HepG2 (cell line): Measurements from ENCODE around the gene FIS1. TPM values are rescaled to one million over a fixed set of nuclear protein-coding genes. Genes with fewer than 3 reads are reported as not detected.

ENCODE experiments used
- BCL6 ChIP-seq: IDR thresholded peaks from 2 replicates; pipeline ENCODE4 v1.6.1; 2016; ENCODE audit warnings: missing genetic modification reagents, missing compliant biosample characterization
- CEBPB ChIP-seq: IDR thresholded peaks from 2 replicates; pipeline ENCODE4 v1.6.1; 2011; ENCODE audit warnings: low read depth, low read length, improper control_type of control experiment, borderline replicate concordance
- EED ChIP-seq: sonication (generic); formaldehyde crosslinking; IDR thresholded peaks from 2 replicates; pipeline ENCODE4 v1.5.0; 2020; ENCODE audit warnings: mild to moderate bottlenecking, missing genetic modification reagents
- FOXC1 ChIP-seq: sonication (generic); formaldehyde crosslinking; IDR thresholded peaks from 2 replicates; pipeline ENCODE4 v1.8.0; 2022; ENCODE audit warnings: mild to moderate bottlenecking, missing genetic modification reagents, borderline replicate concordance
- FOXK2 ChIP-seq: fragments of 450-650 bp; IDR thresholded peaks from 2 replicates; pipeline ENCODE4 v1.6.1; 2016
- HOXA9 ChIP-seq: sonication (generic); formaldehyde crosslinking; IDR thresholded peaks from 2 replicates; pipeline ENCODE4 v1.8.1; 2022; ENCODE audit warnings: missing genetic modification reagents, mild to moderate bottlenecking, moderate library complexity, borderline replicate concordance
- KDM3A ChIP-seq: IDR thresholded peaks from 2 replicates; pipeline ENCODE4 v1.6.1; 2018; ENCODE audit warnings: low read depth, missing compliant biosample characterization
- MTA1 ChIP-seq: sonication (generic); formaldehyde crosslinking; IDR thresholded peaks from 2 replicates; pipeline ENCODE4 v1.4.0; 2020; ENCODE audit warnings: missing genetic modification reagents, mild to moderate bottlenecking, borderline replicate concordance
- MXI1 ChIP-seq: IDR thresholded peaks from 3 replicates; pipeline ENCODE4 v1.6.1; 2012; ENCODE audit warnings: low read depth, low read length, inconsistent platforms, borderline replicate concordance
- NAIF1 ChIP-seq: sonication (generic); formaldehyde crosslinking; IDR thresholded peaks from 2 replicates; pipeline ENCODE4 v1.5.0; 2020; ENCODE audit warnings: mild to moderate bottlenecking, missing genetic modification reagents, borderline replicate concordance
- SALL2 ChIP-seq: sonication (generic); formaldehyde crosslinking; IDR thresholded peaks from 2 replicates; pipeline ENCODE4 v1.8.1; 2023; ENCODE audit warnings: mild to moderate bottlenecking, missing genetic modification reagents, inconsistent platforms
- SIN3A ChIP-seq: IDR thresholded peaks from 2 replicates; pipeline ENCODE4 v1.6.1; 2011; ENCODE audit warnings: low read depth, mild to moderate bottlenecking, control low read depth, low read length, borderline replicate concordance
- TOE1 ChIP-seq: sonication (generic); formaldehyde crosslinking; IDR thresholded peaks from 2 replicates; pipeline ENCODE4 v1.4.0; 2020; ENCODE audit warnings: mild to moderate bottlenecking, missing genetic modification reagents
- ZIK1 ChIP-seq: sonication (generic); formaldehyde crosslinking; IDR thresholded peaks from 2 replicates; pipeline ENCODE4 v1.5.0; 2020; ENCODE audit warnings: mild to moderate bottlenecking, low read depth, missing genetic modification reagents, borderline replicate concordance
- ZNF205 ChIP-seq: IDR thresholded peaks from 2 replicates; pipeline ENCODE4 v1.6.1; 2018; ENCODE audit warnings: missing biosample characterization, missing genetic modification reagents
- ZNF232 ChIP-seq: sonication (generic); formaldehyde crosslinking; IDR thresholded peaks from 2 replicates; pipeline ENCODE4 v1.4.0; 2020; ENCODE audit warnings: missing genetic modification reagents, borderline replicate concordance
- ZNF280B ChIP-seq: sonication (generic); formaldehyde crosslinking; IDR thresholded peaks from 2 replicates; pipeline ENCODE4 v1.5.0; 2020; ENCODE audit warnings: missing genetic modification reagents, mild to moderate bottlenecking, borderline replicate concordance
- ZNF557 ChIP-seq: sonication (generic); formaldehyde crosslinking; IDR thresholded peaks from 2 replicates; pipeline ENCODE4 v1.4.0; 2020; ENCODE audit warnings: missing genetic modification reagents
- ZNF7 ChIP-seq: IDR thresholded peaks from 2 replicates; pipeline ENCODE4 v1.6.1; 2016; ENCODE audit warnings: missing biosample characterization, missing genetic modification reagents
- ZNF777 ChIP-seq: sonication (generic); formaldehyde crosslinking; IDR thresholded peaks from 2 replicates; pipeline ENCODE4 v1.4.0; 2020; ENCODE audit warnings: missing genetic modification reagents
- polyA plus RNA-seq, 8 experiments: library from polyadenylated mRNA; depleted of rRNA in 3 of 8; stranded (reverse) in 7 of 8; unstranded in 1 of 8; fragments of >200 nt; fragmentation: Illumina TruSeq in 4 of 8; extraction: Trizol in 4 of 8; gene quantifications; 2 replicates each; pipeline versions ENCODE4 v1.2.1 to v1.2.3, GENCODE V29; 2011 to 2016; ENCODE audit warnings: low read depth in 4 of 8, missing spikeins in 1 of 8, mixed read lengths in 1 of 8; ENCODE audit not compliant: insufficient read depth in 1 of 8
- total RNA-seq, 5 experiments: library from RNA; depleted of rRNA; stranded (reverse); fragments of >200 nt; fragmentation: Illumina TruSeq; extraction: Trizol; gene quantifications; 2 replicates each; pipeline ENCODE4 v1.2.3, GENCODE V29; 2016; ENCODE audit warnings: low read depth in 1 of 5
- TF ChIP-seq, protein P1 (sequence below): fragments of 450-650 bp; IDR thresholded peaks from 2 replicates; pipeline ENCODE4 v1.6.1; 2017
- TF ChIP-seq, protein P2 (sequence below): sonication (generic); formaldehyde crosslinking; IDR thresholded peaks from 2 replicates; pipeline ENCODE4 v1.4.0; 2020; ENCODE audit warnings: missing genetic modification reagents, borderline replicate concordance

FIS1 gene
- total and polyA plus RNA-seq, 2 of the 13 experiments (the other 11 are each of a cell fraction or from before 2014, with no cell fraction given), result 97.5 to 101 TPM

DNA sequence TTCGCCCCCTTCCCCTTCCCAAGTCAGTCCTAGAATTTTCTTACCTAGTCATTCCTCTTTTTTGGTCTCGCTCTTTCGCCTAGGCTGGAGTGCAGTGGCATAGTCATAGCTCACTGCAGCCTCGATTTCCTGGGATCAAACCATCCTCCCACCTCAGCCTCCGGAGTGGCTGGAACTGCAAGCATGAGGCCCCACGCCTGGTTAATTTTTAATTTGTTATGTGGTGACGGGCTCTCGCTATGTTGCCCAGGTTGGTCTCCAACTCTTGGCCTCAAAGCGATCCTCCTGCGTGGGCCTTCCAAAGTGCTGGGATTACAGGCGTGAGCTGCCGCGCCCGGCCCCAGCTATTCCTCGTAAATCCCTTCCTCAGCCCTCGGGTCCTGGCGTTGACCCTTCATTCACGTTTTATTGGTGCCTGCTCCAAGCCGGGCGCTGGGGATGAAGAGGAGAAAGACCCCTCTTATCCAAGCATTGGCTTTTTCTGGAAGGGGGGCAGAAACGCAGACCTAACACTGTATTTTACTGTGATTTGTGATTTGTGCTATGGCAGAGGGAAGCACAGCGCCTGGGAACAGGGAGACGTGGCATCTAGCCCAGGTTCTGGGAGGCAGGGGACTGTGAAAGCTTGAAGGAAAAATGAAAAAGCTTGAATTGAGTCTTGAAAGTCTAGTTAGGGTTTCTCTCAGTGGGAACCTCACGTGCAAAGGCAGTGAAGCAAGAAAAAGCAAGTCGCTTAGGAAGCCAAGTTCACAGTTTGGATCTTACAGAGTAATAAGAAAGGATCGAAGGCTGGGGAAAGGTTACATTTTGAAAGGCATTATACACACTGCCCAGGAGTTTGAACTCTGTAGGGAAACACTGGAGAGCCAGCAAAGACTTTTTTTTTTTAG is 26.4 kb downstream of the FIS1 start (continued):
- TF ChIP-seq ZIK1 (CRISPR knock-in tag), result no peak
- TF ChIP-seq CEBPB, result no peak
- TF ChIP-seq HOXA9, result no peak
- TF ChIP-seq, protein P1, sequence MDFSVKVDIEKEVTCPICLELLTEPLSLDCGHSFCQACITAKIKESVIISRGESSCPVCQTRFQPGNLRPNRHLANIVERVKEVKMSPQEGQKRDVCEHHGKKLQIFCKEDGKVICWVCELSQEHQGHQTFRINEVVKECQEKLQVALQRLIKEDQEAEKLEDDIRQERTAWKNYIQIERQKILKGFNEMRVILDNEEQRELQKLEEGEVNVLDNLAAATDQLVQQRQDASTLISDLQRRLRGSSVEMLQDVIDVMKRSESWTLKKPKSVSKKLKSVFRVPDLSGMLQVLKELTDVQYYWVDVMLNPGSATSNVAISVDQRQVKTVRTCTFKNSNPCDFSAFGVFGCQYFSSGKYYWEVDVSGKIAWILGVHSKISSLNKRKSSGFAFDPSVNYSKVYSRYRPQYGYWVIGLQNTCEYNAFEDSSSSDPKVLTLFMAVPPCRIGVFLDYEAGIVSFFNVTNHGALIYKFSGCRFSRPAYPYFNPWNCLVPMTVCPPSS, result no peak
- TF ChIP-seq, protein P2, sequence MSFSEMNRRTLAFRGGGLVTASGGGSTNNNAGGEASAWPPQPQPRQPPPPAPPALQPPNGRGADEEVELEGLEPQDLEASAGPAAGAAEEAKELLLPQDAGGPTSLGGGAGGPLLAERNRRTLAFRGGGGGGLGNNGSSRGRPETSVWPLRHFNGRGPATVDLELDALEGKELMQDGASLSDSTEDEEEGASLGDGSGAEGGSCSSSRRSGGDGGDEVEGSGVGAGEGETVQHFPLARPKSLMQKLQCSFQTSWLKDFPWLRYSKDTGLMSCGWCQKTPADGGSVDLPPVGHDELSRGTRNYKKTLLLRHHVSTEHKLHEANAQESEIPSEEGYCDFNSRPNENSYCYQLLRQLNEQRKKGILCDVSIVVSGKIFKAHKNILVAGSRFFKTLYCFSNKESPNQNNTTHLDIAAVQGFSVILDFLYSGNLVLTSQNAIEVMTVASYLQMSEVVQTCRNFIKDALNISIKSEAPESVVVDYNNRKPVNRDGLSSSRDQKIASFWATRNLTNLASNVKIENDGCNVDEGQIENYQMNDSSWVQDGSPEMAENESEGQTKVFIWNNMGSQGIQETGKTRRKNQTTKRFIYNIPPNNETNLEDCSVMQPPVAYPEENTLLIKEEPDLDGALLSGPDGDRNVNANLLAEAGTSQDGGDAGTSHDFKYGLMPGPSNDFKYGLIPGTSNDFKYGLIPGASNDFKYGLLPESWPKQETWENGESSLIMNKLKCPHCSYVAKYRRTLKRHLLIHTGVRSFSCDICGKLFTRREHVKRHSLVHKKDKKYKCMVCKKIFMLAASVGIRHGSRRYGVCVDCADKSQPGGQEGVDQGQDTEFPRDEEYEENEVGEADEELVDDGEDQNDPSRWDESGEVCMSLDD (CRISPR knock-in tag), result no peak
- TF ChIP-seq KDM3A (CRISPR knock-in tag), result no peak
- no peak for TF ChIP-seq BCL6 (CRISPR knock-in tag)
- no peak for TF ChIP-seq ZNF232
- TF ChIP-seq FOXK2, result peak; percentile 30; the same call in 1 of the 2 replicates
- TF ChIP-seq ZNF557 (CRISPR knock-in tag), result no peak
- TF ChIP-seq EED, result no peak
- TF ChIP-seq MTA1 (CRISPR knock-in tag), result no peak
- TF ChIP-seq SALL2 (CRISPR knock-in tag), result no peak
- TF ChIP-seq ZNF777 (CRISPR knock-in tag), result no peak
- no peak for TF ChIP-seq TOE1
- TF ChIP-seq FOXC1 (CRISPR knock-in tag), result peak; percentile 75; the same call in 1 of the 2 replicates
- no peak for TF ChIP-seq ZNF7 (CRISPR knock-in tag)
- TF ChIP-seq NAIF1, result 0 out of 2 replicates have a peak, but pooled peaks have one; percentile 21
- TF ChIP-seq ZNF280B (CRISPR knock-in tag), result no peak
- TF ChIP-seq MXI1, result no peak; the same call in 2 of the 3 replicates
- no peak for TF ChIP-seq SIN3A
- no peak for TF ChIP-seq ZNF205 (CRISPR knock-in tag)
